ENCODE data around the gene MAMDC2.

The MAMDC2 gene

GRCh38 chr9:70262366-70262765 lies 218.7 kb downstream of the MAMDC2 start:
- peaks cover 80% of the 10 kb centered on the region for H3K79me2 ChIP-seq (ENCODE audit: low read length)
- no peak overlapping the region for H3K9ac ChIP-seq (ENCODE audit: low read length)
- peaks cover 8% of the 10 kb centered on the region; the same call in 1 of the 2 replicates for H3K36me3 ChIP-seq (replicated peaks; ENCODE audit: insufficient read depth, low read length)
- H3K4me2 ChIP-seq (ENCODE audit: low read depth, low read length), result no peak overlapping the region
- H3K27ac ChIP-seq (ENCODE audit: low read length), result no peak overlapping the region
- no peaks in the 10 kb centered on the region for H3K9me3 ChIP-seq (replicated peaks; ENCODE audit: insufficient read depth, low read length)
- TF ChIP-seq CTCF (IDR thresholded peaks at IDR 0.05; ENCODE audit: low read length) (no peak), EZH2phosphoT487 (IDR thresholded peaks at IDR 0.05; ENCODE audit: low read length) (no peak), EZH2 (optimal IDR thresholded peaks at IDR 0.05; ENCODE audit: low read depth, low read length) (no peak)
- no peak overlapping the region for H2AFZ ChIP-seq (ENCODE audit: low read length)
- no peaks in the 10 kb centered on the region for H3F3A ChIP-seq (ENCODE audit: insufficient read depth, low read length)
- H3K4me3 ChIP-seq (ENCODE audit: low read length), result no peak overlapping the region
- H3K9me2 ChIP-seq (replicated peaks; ENCODE audit: insufficient read depth, low read length), result no peaks in the 10 kb centered on the region
- DNase-seq, result no peak
- peaks cover 18% of the 10 kb centered on the region; the same call in 1 of the 2 replicates for H3K4me1 ChIP-seq (ENCODE audit: low read length)
- H4K20me1 ChIP-seq (ENCODE audit: insufficient read depth, low read length), result peaks cover 14% of the 10 kb centered on the region; the same call in 1 of the 2 replicates
- no peaks in the 10 kb centered on the region for H3K27me3 ChIP-seq (replicated peaks; ENCODE audit: insufficient read depth, low read length)

- Histone ChIP-seq H2AFZ (ENCODE audit: low read length) (no peak overlapping the region), H3K79me2 (ENCODE audit: low read length) (peaks cover 82% of the 10 kb centered on the region), H3K9ac (ENCODE audit: low read length) (no peak overlapping the region), H3K27ac (ENCODE audit: low read length) (no peak overlapping the region), H3K4me3 (ENCODE audit: low read length) (no peak overlapping the region), H3K9me2 (replicated peaks; ENCODE audit: insufficient read depth, low read length) (no peaks in the 10 kb centered on the region), H3K27me3 (replicated peaks; ENCODE audit: insufficient read depth, low read length) (no peaks in the 10 kb centered on the region), H3K36me3 (replicated peaks; ENCODE audit: insufficient read depth, low read length) (peaks cover 8% of the 10 kb centered on the region; the same call in 1 of the 2 replicates), H4K20me1 (ENCODE audit: insufficient read depth, low read length) (peaks cover 14% of the 10 kb centered on the region; the same call in 1 of the 2 replicates), H3K9me3 (replicated peaks; ENCODE audit: insufficient read depth, low read length) (no peaks in the 10 kb centered on the region), H3F3A (ENCODE audit: insufficient read depth, low read length) (no peaks in the 10 kb centered on the region), H3K4me2 (ENCODE audit: low read depth, low read length) (no peak overlapping the region), H3K4me1 (ENCODE audit: low read length) (peaks cover 18% of the 10 kb centered on the region; the same call in 1 of the 2 replicates)
- no peak for TF ChIP-seq EZH2 (optimal IDR thresholded peaks at IDR 0.05; ENCODE audit: low read depth, low read length)
- TF ChIP-seq EZH2phosphoT487 (IDR thresholded peaks at IDR 0.05; ENCODE audit: low read length), result no peak
- no peak for TF ChIP-seq CTCF (IDR thresholded peaks at IDR 0.05; ENCODE audit: low read length)
- no peak for DNase-seq
Measured at GRCh38 chr9:70262948-70263347, 219.3 kb downstream of the MAMDC2 start.

- H3K4me2 ChIP-seq (ENCODE audit: low read depth, low read length), result no peak overlapping the region
- H3K27ac ChIP-seq (ENCODE audit: low read length), result no peak overlapping the region
Measured at GRCh38 chr9:70263421-70263820, 219.8 kb downstream of the MAMDC2 start.

More at GRCh38 chr9:70263421-70263820, 219.8 kb downstream of the MAMDC2 start:
- peaks cover 18% of the 10 kb centered on the region; the same call in 1 of the 2 replicates for H3K4me1 ChIP-seq (ENCODE audit: low read length)
- H3K79me2 ChIP-seq (ENCODE audit: low read length), result peaks cover 82% of the 10 kb centered on the region
- H4K20me1 ChIP-seq (ENCODE audit: insufficient read depth, low read length), result peaks cover 14% of the 10 kb centered on the region; the same call in 1 of the 2 replicates
- H3F3A ChIP-seq (ENCODE audit: insufficient read depth, low read length), result no peaks in the 10 kb centered on the region
- H3K9me2 ChIP-seq (replicated peaks; ENCODE audit: insufficient read depth, low read length), result no peaks in the 10 kb centered on the region
- H3K27me3 ChIP-seq (replicated peaks; ENCODE audit: insufficient read depth, low read length), result no peaks in the 10 kb centered on the region
- no peak overlapping the region for H2AFZ ChIP-seq (ENCODE audit: low read length)
- H3K36me3 ChIP-seq (replicated peaks; ENCODE audit: insufficient read depth, low read length), result peaks cover 8% of the 10 kb centered on the region; the same call in 1 of the 2 replicates
- no peak for DNase-seq
- H3K9ac ChIP-seq (ENCODE audit: low read length), result no peak overlapping the region
- no peak overlapping the region for H3K4me3 ChIP-seq (ENCODE audit: low read length)
- H3K9me3 ChIP-seq (replicated peaks; ENCODE audit: insufficient read depth, low read length), result no peaks in the 10 kb centered on the region
- TF ChIP-seq EZH2phosphoT487 (IDR thresholded peaks at IDR 0.05; ENCODE audit: low read length), result no peak
- no peak for TF ChIP-seq EZH2 (optimal IDR thresholded peaks at IDR 0.05; ENCODE audit: low read depth, low read length)
- no peak for TF ChIP-seq CTCF (IDR thresholded peaks at IDR 0.05; ENCODE audit: low read length)
